Measurements from ENCODE around the gene MDM1. TPM values are rescaled to one million over a fixed set of nuclear protein-coding genes. Genes with fewer than 3 reads are reported as not detected.

Gene MDM1
- total and polyA plus RNA-seq, 8 donors = 3.9 to 41.4 (median 12.0) TPM

DNA sequence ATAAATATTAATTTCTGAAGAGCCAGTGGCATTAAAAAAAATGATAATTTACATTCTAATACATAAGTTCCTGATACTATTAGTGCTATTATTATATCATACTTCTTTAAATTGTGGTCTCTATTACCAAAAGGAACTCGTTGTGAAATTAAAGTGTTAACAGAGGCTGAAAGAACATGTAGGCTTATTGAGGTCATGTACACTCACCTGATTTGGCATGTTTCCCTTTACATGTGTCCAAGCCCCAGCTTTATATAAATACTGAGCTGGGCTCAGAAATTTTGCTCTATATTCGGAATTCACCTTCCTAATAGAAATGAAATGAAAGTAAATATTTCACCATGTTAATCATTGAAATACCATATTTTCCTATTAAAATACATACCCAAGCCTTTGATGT, 11.0 kb downstream of the MDM1 start:
- Histone ChIP-seq H3K4me1 (peaks cover 0 to 34% (median 4%) of the 10 kb centered on the region in 4 donors), H3K9me3 (no peaks in the 10 kb centered on the region), H3K27ac (no peak overlapping the region), H3K27me3 (no peaks in the 10 kb centered on the region), H3K4me3 (no peak overlapping the region), H3K36me3 (peaks cover 0 to 26% (median 15%) of the 10 kb centered on the region in 4 donors)
- TF ChIP-seq EP300 (IDR thresholded peaks at IDR 0.05) = no peak
- no peak for TF ChIP-seq POLR2AphosphoS5 (IDR thresholded peaks at IDR 0.05)
- TF ChIP-seq POLR2A (IDR thresholded peaks at IDR 0.05) = no peak
- TF ChIP-seq, protein P1, sequence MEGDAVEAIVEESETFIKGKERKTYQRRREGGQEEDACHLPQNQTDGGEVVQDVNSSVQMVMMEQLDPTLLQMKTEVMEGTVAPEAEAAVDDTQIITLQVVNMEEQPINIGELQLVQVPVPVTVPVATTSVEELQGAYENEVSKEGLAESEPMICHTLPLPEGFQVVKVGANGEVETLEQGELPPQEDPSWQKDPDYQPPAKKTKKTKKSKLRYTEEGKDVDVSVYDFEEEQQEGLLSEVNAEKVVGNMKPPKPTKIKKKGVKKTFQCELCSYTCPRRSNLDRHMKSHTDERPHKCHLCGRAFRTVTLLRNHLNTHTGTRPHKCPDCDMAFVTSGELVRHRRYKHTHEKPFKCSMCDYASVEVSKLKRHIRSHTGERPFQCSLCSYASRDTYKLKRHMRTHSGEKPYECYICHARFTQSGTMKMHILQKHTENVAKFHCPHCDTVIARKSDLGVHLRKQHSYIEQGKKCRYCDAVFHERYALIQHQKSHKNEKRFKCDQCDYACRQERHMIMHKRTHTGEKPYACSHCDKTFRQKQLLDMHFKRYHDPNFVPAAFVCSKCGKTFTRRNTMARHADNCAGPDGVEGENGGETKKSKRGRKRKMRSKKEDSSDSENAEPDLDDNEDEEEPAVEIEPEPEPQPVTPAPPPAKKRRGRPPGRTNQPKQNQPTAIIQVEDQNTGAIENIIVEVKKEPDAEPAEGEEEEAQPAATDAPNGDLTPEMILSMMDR (IDR thresholded peaks at IDR 0.05) = no peak
- 21 to 50% (median 32%) methylated on average over 2 of the region's 2 CpGs for WGBS, 5 donors
- intact Hi-C loops (cut with DNase I; ENCODE audit: low total_unique reads) = no loop called here
- no peak for DNase-seq

DNA sequence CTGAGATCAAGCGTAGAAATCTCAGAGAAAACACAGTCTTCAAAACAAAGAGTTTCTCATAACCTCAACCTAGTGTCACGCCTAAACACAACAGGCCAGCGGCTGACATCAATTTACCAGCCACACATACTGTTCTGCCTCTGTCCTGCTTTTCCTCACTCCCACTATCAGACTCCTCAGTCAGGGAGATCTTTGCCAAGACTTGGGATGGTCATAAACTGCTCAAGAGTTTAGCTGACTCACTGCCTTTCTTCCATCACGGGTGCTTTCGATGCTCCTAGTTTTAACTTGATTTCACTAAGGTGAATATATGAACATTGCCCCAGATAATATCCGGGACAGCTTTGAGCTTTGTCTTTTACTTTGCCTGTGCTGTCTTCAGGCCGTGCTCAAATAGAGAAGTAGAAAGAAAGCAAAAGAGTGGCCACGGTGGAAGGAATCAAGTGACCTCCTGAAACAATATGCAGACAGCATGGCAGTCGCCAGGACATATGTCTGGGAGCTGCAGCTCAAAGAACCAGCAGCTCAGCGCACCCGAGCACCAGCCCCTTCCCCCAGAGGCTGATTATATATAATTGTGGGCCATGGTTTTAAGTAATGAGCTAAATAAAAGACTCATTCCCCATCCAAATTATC, 12.1 kb downstream of the MDM1 start:
- Histone ChIP-seq H3K4me3 (no peak overlapping the region), H3K27ac (peak overlapping the region in 4 of 5 donors; percentile 38 to 75 (median 49)), H3K36me3 (peaks cover 0 to 17% (median 10%) of the 10 kb centered on the region in 4 donors), H3K9me3 (no peaks in the 10 kb centered on the region), H3K27me3 (no peaks in the 10 kb centered on the region), H3K4me1 (peaks cover 0 to 34% (median 2%) of the 10 kb centered on the region in 4 donors)
- intact Hi-C loops (cut with DNase I; ENCODE audit: low total_unique reads) = loop anchor here (5.0 kb wide), 2 partner anchors 93 to 278 kb away; partner anchors contain the start of gene IL26
- peak in 1 of 2 donors; percentile 65 for DNase-seq
- no peak for TF ChIP-seq POLR2A (IDR thresholded peaks at IDR 0.05)
- TF ChIP-seq EP300 (IDR thresholded peaks at IDR 0.05) = no peak
- peak in 2 of 3 donors; percentile 27 to 67 for TF ChIP-seq POLR2AphosphoS5 (IDR thresholded peaks at IDR 0.05)
- TF ChIP-seq, protein P1 (IDR thresholded peaks at IDR 0.05) = no peak
- 69 to 80% (median 75%) methylated on average over 11 of the region's 11 CpGs for WGBS, 5 donors

GRCh38 chr12:68317047-68317667, 15.0 kb downstream of the MDM1 start:
- H3K27ac ChIP-seq = no peak overlapping the region
- peaks cover 0 to 21% (median 2%) of the 10 kb centered on the region in 4 donors for H3K4me1 ChIP-seq
- H3K9me3 ChIP-seq = no peaks in the 10 kb centered on the region
- intact Hi-C loops (cut with DNase I; ENCODE audit: low total_unique reads) = loop anchor here (5.0 kb wide), 2 partner anchors 90 to 275 kb away; partner anchors contain the start of gene IL26
- H3K27me3 ChIP-seq = no peaks in the 10 kb centered on the region
- WGBS, 5 donors = 86 to 100% (median 95%) methylated on average over 1 of the region's 1 CpG
- TF ChIP-seq EP300 (IDR thresholded peaks at IDR 0.05) = no peak
- no peak for TF ChIP-seq POLR2AphosphoS5 (IDR thresholded peaks at IDR 0.05)
- TF ChIP-seq, protein P1 (IDR thresholded peaks at IDR 0.05) = peak in 5 of 7 experiments; percentile 41 to 66 (median 58)
- H3K4me3 ChIP-seq = no peak overlapping the region
- H3K36me3 ChIP-seq = peaks cover 8 to 35% (median 27%) of the 10 kb centered on the region in 4 donors
- DNase-seq = peak in 1 of 2 donors; percentile 78

GRCh38 chr12:68310370-68310769, 21.8 kb downstream of the MDM1 start:
- TF ChIP-seq POLR2A (IDR thresholded peaks at IDR 0.05) = no peak
- TF ChIP-seq, protein P1 (IDR thresholded peaks at IDR 0.05) = no peak
- no peak for TF ChIP-seq POLR2AphosphoS5 (IDR thresholded peaks at IDR 0.05)
- no peak for TF ChIP-seq EP300 (IDR thresholded peaks at IDR 0.05)
- no peak overlapping the region for H3K27ac ChIP-seq
- intact Hi-C loops (cut with DNase I; ENCODE audit: low total_unique reads) = no loop called here

More at GRCh38 chr12:68310370-68310769, 21.8 kb downstream of the MDM1 start:
- DNase-seq = no peak
- H3K36me3 ChIP-seq = peaks cover 17 to 90% (median 81%) of the 10 kb centered on the region in 4 donors
- H3K9me3 ChIP-seq = no peaks in the 10 kb centered on the region
- no peak overlapping the region for H3K4me3 ChIP-seq
- no peaks in the 10 kb centered on the region for H3K27me3 ChIP-seq
- 65 to 78% (median 75%) methylated on average over 2 of the region's 2 CpGs for WGBS, 5 donors
- H3K4me1 ChIP-seq = no peaks in the 10 kb centered on the region

Measured in stomach (tissue), 9 donors.